NCI-H2227 treated with DMSO at 0.1 percent for 48 hours (cell line): ENCODE measurements around the gene CDK2AP2.
A peak's percentile ranks its signal among the peaks of the same experiment; 100 is the strongest.
"Not testable (repeated sequence)": the region's sequence is repeated elsewhere in the genome, so short reads cannot be mapped to it uniquely, and the experiment has no call there.

Experiments used
- DNase-seq: peaks from one replicate; lab custom pipeline; 2025; lab: John Stamatoyannopoulos, UW

CDK2AP2 gene

GRCh38 chr11:67489885-67490726, 17.9 kb downstream of the CDK2AP2 start:
- DNase-seq = no peak

GRCh38 chr11:67489203-67489884, 18.6 kb downstream of the CDK2AP2 start:
- DNase-seq = no peak

GRCh38 chr11:67486481-67487195, 21.3 kb downstream of the CDK2AP2 start:
- DNase-seq = no peak

GRCh38 chr11:67485873-67486361, 22.0 kb downstream of the CDK2AP2 start:
- DNase-seq = not testable (repeated sequence)

GRCh38 chr11:67484847-67485311, 23.1 kb downstream of the CDK2AP2 start:
- DNase-seq = no peak

GRCh38 chr11:67483831-67484665, 23.9 kb downstream of the CDK2AP2 start:
- DNase-seq = no peak

- peak; percentile 98 for DNase-seq
Observed at GRCh38 chr11:67482827-67483798, 24.8 kb downstream of the CDK2AP2 start, which contains the start of gene AIP. Gene AIP (plus strand): TSS chr11:67483026. CDS start chr11:67483159, 133 bp downstream.

- no peak for DNase-seq
Observed at GRCh38 chr11:67482275-67482826, 25.6 kb downstream of the CDK2AP2 start.

- not testable (repeated sequence) for DNase-seq
Observed at GRCh38 chr11:67477344-67478050, 30.5 kb downstream of the CDK2AP2 start.

- not testable (repeated sequence) for DNase-seq
Observed at GRCh38 chr11:67476692-67477091, 31.3 kb downstream of the CDK2AP2 start.

- DNase-seq = no peak
Observed at GRCh38 chr11:67472882-67473281, 35.1 kb downstream of the CDK2AP2 start.

- no peak for DNase-seq
Observed at GRCh38 chr11:67470337-67471002, 37.5 kb downstream of the CDK2AP2 start.

GRCh38 chr11:67469508-67469811, 38.5 kb downstream of the CDK2AP2 start:
- DNase-seq = no peak

- DNase-seq = peak; percentile 90
Observed at GRCh38 chr11:67468759-67469507, 39.0 kb downstream of the CDK2AP2 start, which contains the start of gene TMEM134. Gene TMEM134 (minus strand): TSS chr11:67469251. CDS start chr11:67469192, 59 bp downstream.

GRCh38 chr11:67468456-67468758, 39.6 kb downstream of the CDK2AP2 start:
- no peak for DNase-seq

- no peak for DNase-seq
Observed at GRCh38 chr11:67468056-67468455, 39.9 kb downstream of the CDK2AP2 start.

- no peak for DNase-seq
Observed at GRCh38 chr11:67466962-67467771, 40.8 kb downstream of the CDK2AP2 start.
